GM21423 (cell line): ENCODE results near the gene AGBL5.
A peak's percentile ranks its signal among the peaks of the same experiment; 100 is the strongest.

Experiments
- ATAC-seq: cut with Tn5 transposase; IDR thresholded peaks from one replicate; pipeline ENCODE4 v1.9.1; 2021; ENCODE audit warnings: mild to moderate bottlenecking, moderate library complexity; ENCODE audit not compliant: unreplicated experiment

The AGBL5 gene

DNA sequence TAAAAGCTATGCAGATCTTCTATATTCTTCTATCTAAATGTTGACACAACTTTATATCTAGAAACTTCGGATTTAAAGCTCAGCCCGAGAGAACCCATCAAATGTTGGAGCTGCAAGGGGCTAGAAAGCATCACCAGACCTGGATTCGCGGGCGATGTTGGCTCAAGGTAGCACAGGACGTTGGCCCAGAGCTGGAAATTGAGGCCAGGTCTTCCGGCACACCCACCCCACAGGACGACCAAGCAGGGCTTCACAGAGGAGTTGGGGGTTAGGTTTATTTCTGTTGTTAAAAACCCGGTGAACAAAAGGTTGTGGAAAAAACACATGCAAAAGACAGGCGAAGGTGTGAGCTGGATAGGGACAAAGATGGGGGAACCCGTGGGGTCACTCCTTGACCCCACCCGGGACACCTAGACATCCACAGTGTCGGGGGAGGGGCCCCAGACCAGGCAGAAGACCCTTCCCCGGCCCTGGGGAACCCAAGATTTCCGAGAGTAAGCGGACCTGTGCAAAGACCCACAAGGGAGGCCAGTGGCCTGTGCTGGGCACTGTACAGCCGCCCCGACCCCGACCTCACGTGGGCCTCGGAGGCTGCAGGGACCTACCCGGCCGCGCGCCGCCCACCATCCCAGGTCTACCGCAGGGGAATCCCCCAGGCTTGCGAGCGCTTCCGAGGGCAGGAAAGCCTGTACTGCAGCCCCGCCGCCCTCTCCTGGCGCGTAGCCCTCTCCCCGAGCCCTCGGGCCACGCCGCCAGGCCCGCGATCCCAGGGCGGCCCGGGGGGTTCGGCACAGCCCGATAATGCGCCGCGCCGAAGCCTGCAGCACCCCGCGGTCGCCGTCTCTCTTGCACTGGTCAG, 1.8 kb upstream of the AGBL5 start:
- ATAC-seq = peak; percentile 17

- ATAC-seq = peak; percentile 51
Observed at GRCh38 chr2:27050281-27050995, 1.0 kb upstream of the AGBL5 start.

- peak; percentile 1 for ATAC-seq
Observed at GRCh38 chr2:27051902-27052645, 606 bp downstream of the AGBL5 start.

DNA sequence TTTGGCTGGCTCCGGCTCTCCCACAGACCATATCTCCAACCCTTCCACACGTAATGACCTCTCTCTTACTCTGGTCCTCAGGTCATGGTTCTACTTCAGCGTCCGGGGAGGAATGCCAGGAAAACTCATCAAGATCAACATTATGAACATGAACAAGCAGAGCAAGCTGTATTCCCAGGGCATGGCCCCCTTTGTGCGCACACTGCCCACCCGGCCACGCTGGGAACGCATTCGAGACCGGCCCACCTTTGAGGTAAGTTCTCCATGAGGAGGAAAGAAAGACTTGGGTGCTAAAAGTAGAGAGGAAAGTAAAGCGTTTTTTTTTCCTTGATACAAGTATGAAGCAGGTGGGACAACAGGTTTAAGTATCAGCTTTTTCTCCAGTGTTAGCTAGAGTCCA, 1.9 kb downstream of the AGBL5 start:
- ATAC-seq = no peak

- no peak for ATAC-seq
Observed at GRCh38 chr2:27053776-27054175, 2.3 kb downstream of the AGBL5 start.

- ATAC-seq = no peak
Observed at GRCh38 chr2:27054721-27055120, 3.3 kb downstream of the AGBL5 start.

- ATAC-seq = no peak
Observed at GRCh38 chr2:27057184-27057583, 5.7 kb downstream of the AGBL5 start.

GRCh38 chr2:27058210-27058609, 6.7 kb downstream of the AGBL5 start:
- no peak for ATAC-seq

DNA sequence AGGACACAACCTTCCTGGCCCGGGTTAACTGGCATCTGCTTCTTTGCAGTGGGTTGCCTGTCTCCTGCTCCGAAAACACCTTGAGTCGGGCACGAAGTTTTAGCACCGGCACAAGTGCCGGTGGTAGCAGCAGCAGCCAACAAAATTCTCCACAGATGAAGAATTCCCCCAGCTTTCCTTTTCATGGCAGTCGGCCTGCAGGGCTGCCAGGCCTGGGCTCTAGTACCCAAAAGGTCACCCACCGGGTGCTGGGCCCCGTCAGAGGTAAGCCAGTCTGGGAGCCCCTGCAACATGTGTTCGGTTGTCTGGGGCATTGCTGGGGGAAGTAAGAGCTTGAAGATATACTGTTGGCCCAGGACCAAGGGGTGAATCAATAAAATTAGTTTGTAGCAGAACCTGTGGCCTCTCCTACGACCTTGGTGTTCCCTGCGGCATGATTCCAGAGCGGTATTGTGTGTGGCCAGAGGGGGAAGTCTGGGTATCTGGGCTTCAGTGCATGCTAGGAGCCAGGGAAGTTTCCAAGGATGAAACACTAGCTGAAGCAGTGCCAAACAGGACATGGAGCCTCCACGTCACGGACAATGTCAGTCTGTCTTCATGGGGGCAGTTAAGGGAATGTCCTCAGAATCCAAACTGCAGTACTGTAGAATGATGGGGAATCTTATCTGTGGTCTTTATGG, 7.8 kb downstream of the AGBL5 start:
- no peak for ATAC-seq

DNA sequence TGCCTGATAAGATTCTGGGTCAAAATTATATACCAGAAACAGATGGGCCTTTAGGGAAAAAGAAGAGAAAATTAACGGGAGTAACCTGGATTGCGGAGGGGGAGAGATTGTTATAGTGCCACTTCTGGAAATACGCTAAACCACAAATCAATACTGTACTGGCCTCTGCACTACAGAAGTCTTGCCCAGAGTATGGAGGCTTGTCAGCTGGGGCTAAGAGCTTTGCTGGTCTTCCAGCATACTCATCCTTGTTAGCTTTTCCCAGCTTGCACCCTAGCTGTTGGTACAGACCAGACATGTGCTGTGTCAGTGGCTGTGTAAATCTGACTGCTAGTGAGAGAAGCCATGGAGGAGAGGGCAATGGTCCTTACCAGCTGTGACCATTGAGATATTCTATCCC, 8.9 kb downstream of the AGBL5 start:
- no peak for ATAC-seq

GRCh38 chr2:27065128-27065527, 13.7 kb downstream of the AGBL5 start:
- ATAC-seq = no peak

DNA sequence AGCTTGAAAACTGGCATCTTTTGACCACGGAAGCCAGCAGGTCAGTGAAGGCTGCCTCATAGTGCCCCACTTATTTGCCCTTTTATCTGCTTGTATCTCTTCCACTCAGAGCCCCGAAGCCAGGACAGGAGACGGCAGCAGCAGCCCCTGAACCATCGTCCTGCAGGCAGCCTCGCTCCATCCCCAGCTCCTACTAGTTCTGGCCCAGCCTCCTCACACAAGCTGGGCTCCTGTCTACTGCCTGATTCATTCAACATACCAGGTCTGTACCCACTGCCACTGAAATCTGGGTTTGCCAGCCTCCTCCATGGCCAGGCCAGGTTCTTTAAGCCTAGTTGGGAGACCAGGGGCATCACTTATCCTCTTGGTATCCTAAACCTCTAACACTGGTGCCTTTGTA, 15.9 kb downstream of the AGBL5 start:
- ATAC-seq = no peak

DNA sequence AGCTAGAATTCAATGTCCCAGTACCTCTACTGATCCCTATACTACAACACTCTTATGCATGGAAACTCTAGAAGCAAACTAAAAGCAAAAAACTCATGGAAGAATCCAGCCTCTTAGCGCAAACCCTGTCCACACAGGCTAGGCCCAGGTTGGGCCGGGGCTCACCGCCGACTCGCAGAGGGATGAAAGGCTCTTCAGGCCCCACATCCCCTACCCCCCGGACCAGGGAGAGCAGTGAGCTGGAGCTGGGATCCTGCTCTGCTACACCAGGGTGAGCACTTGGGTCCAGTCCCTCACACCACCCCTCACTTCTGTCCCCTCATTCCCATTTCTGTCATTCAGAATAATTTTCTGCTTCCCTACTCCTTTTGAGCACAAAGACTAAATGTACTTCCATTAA, 18.0 kb downstream of the AGBL5 start:
- ATAC-seq = no peak

GRCh38 chr2:27069961-27070618, 18.6 kb downstream of the AGBL5 start:
- no peak for ATAC-seq

GRCh38 chr2:27070653-27071276, 19.3 kb downstream of the AGBL5 start:
- peak; percentile 1 for ATAC-seq

DNA sequence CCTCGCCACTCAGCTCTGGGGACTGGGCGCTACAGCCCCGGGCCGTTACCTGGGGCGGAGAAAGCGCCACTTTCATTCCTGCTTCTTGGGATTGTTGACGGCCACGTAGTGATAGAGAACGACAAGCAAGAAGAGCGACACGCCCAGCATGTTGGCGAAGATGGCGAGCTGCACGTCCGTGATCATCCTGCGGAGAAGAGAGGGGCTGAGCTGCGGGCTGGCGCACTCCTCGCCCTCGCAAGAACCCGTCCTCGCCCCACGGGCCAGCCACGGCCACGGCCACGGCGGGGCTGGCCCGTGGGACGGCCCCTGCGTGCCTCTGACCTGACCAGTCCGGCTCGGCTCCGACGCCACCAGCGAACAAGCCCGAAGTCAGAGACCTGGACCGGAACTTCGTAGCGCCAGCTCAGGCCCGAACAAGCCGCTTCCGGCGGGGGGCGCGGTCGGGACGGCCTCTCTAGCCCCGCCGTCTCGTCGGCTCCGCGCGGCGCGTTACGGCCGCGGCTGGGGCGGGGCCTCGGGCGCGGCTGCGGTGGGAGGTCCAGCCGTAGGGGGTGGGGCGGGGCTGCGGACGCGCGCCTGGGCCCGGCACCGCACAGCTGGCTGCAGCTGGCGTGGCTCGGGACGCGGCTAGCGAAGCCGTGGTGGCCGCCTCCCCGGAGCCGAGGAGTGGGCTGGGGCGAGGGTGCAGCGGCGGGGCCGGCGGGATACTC, 20.0 kb downstream of the AGBL5 start, which contains the start of gene OST4:
Gene OST4, minus strand, starts transcription at position 378 of the 713 bp plus-strand sequence.
- ATAC-seq = peak; percentile 82

DNA sequence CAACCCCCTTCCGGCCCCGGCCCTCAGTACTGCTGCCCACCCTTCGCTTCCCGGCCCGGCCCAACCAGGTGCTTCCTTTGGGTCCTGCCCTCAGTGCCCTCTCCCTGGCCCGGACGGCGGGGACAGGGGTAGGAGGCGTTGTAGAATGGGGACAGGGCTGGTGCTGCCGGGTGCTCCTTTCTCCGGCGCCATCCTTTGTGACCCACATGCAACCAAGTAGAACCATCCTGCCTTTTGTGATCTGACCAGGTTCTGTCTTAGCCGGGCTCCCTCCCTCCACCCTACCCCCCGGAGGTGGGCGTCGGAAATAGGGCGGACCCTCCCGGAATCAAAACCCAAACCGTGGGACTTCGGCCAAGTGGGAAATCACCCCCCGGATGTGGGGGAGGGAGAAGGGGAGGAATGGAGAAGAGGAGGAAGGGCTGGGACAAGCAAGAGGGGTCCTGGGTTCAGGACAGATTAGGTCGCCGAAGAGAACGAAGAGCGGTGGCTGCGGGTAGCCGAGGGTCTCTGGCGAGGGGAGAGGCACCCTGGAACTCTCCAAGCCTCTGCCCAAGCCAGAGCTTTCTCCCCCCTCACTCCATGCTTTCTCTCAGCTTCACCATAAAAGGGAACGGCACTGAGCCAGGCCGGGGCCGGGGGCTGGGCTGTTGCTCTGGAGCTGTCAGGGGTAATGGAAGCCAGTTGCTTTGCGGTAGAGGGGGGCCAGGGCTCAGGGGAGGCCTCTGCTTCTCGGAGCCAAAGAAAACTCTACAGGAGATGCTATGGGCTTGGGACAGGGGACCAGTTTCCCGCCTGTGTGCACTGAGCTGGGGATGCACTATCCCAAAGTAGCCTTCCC, 20.7 kb downstream of the AGBL5 start:
- ATAC-seq = peak; percentile 18

- ATAC-seq = no peak
Observed at GRCh38 chr2:27072920-27073319, 21.5 kb downstream of the AGBL5 start.
